ACC112 (cell line): ENCODE measurements around the gene SREBF2.

ENCODE experiments used
- H2AFZ ChIP-seq: fragments of 200-600 bp; sonication (generic); one replicate; pipeline ENCODE4 v1.6.0; 2017; ENCODE audit warnings: antibody characterized with exemption, low read length; ENCODE audit not compliant: unreplicated experiment
- H3K27ac ChIP-seq: fragments of 200-600 bp; sonication (generic); 2 replicates; pipeline ENCODE4 v1.5.1; 2014; ENCODE audit warnings: low read depth, mild to moderate bottlenecking, antibody characterized with exemption, low read length, moderate library complexity
- H3K27me3 ChIP-seq: fragments of 200-600 bp; sonication (generic); 2 replicates; pipeline ENCODE4 v1.6.1; 2014; ENCODE audit warnings: mild to moderate bottlenecking, antibody characterized with exemption, low read length, moderate library complexity, mixed read lengths; ENCODE audit not compliant: insufficient read depth
- H3K36me3 ChIP-seq: fragments of 200-600 bp; sonication (generic); 2 replicates; pipeline ENCODE4 v1.6.1; 2016; ENCODE audit warnings: mild to moderate bottlenecking, antibody characterized with exemption, low read length, moderate library complexity, mixed read lengths; ENCODE audit not compliant: insufficient read depth
- H3K4me1 ChIP-seq: fragments of 200-600 bp; sonication (generic); one replicate; pipeline ENCODE4 v1.6.1; 2016; ENCODE audit warnings: low read length, mixed read lengths; ENCODE audit not compliant: insufficient read depth, unreplicated experiment, control insufficient read depth
- H3K4me3 ChIP-seq: fragments of 200-600 bp; sonication (generic); 2 replicates; pipeline ENCODE4 v1.5.1; 2014; ENCODE audit warnings: mild to moderate bottlenecking, low read depth, low read length
- H3K79me2 ChIP-seq: fragments of 200-600 bp; sonication (generic); one replicate; pipeline ENCODE4 v1.6.0; 2016; ENCODE audit warnings: low read length; ENCODE audit not compliant: control insufficient read depth, unreplicated experiment, insufficient read depth

Gene SREBF2

GRCh38 chr22:41821471-41822316 is 11.2 kb upstream of the SREBF2 start:
- Histone ChIP-seq H3K36me3 (no peaks in the 10 kb centered on the region), H3K27ac (no peak overlapping the region), H3K79me2 (no peaks in the 10 kb centered on the region), H3K4me1 (peaks cover 18% of the 10 kb centered on the region), H2AFZ (no peak overlapping the region), H3K27me3 (no peaks in the 10 kb centered on the region), H3K4me3 (no peak overlapping the region)

DNA sequence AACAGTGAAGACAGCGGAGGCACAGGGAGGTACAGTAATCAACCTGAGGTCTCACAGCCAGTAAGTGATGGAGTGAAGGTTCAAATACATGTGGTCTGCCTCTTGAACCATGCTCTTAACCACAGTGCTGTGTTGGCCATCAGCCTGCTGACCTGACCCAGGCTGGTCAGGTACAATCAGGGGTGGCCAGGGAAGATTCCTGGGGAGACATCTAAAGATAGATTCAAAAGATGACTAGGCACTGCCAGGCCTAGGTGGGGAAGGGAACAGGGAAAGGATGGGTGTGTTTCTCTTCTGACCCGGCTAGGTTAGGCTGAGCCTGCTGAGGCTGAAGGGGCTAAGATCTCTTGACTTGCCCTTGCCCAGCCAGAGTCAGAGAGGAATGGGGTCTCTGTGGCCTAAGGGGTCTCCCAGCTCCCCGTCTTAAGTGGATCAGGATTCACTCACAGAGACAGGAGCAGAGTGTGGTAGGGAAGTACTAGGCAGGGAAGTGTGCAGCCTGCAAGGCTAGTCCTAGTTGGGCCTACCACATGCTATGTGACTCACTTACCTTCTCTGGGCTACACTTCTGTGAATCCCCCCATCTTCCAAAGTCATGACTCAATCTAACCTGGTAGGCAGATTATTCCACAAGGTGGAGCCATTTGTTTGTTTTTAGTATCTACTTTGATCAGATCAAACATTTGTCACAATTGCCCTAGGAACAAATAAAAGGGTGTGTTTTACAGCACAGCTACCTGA is 10.4 kb upstream of the SREBF2 start:
- Histone ChIP-seq H3K4me1 (peaks cover 18% of the 10 kb centered on the region), H3K4me3 (no peak overlapping the region), H3K27me3 (no peaks in the 10 kb centered on the region), H2AFZ (no peak overlapping the region), H3K79me2 (no peaks in the 10 kb centered on the region), H3K36me3 (no peaks in the 10 kb centered on the region), H3K27ac (no peak overlapping the region)

GRCh38 chr22:41823797-41824196 is 9.1 kb upstream of the SREBF2 start:
- Histone ChIP-seq H3K27ac (no peak overlapping the region), H3K79me2 (no peaks in the 10 kb centered on the region), H2AFZ (no peak overlapping the region), H3K4me1 (peaks cover 18% of the 10 kb centered on the region), H3K36me3 (no peaks in the 10 kb centered on the region), H3K27me3 (no peaks in the 10 kb centered on the region), H3K4me3 (no peak overlapping the region)

GRCh38 chr22:41825376-41825775 is 7.5 kb upstream of the SREBF2 start:
- Histone ChIP-seq H3K27me3 (no peaks in the 10 kb centered on the region), H3K4me3 (no peak overlapping the region), H3K79me2 (no peaks in the 10 kb centered on the region), H2AFZ (no peak overlapping the region), H3K4me1 (peaks cover 18% of the 10 kb centered on the region), H3K27ac (no peak overlapping the region), H3K36me3 (no peaks in the 10 kb centered on the region)

DNA sequence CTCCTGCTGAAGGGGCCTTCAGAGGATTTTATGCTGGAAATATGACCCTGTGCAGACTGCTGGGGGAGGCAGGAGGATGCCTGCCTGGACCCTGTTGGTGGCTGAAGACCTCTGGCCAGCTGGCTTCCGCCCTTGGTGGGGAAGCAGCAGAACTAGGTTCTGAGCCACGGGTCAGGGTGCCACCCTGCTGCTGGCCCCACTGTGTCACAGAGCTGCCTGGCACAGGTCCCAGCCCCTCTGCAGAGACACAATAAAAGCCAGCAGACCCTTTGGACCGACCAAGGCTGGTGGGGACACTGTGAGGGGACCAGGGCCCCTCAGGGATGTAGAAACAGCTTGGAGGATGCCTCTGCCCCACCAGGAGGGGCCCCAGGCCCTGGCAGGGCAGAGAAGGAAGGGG is 6.9 kb upstream of the SREBF2 start:
- no peak overlapping the region for H3K4me3 ChIP-seq
- no peak overlapping the region for H2AFZ ChIP-seq
- peaks cover 18% of the 10 kb centered on the region for H3K4me1 ChIP-seq
- no peaks in the 10 kb centered on the region for H3K79me2 ChIP-seq
- no peak overlapping the region for H3K27ac ChIP-seq
- no peaks in the 10 kb centered on the region for H3K36me3 ChIP-seq
- no peaks in the 10 kb centered on the region for H3K27me3 ChIP-seq

DNA sequence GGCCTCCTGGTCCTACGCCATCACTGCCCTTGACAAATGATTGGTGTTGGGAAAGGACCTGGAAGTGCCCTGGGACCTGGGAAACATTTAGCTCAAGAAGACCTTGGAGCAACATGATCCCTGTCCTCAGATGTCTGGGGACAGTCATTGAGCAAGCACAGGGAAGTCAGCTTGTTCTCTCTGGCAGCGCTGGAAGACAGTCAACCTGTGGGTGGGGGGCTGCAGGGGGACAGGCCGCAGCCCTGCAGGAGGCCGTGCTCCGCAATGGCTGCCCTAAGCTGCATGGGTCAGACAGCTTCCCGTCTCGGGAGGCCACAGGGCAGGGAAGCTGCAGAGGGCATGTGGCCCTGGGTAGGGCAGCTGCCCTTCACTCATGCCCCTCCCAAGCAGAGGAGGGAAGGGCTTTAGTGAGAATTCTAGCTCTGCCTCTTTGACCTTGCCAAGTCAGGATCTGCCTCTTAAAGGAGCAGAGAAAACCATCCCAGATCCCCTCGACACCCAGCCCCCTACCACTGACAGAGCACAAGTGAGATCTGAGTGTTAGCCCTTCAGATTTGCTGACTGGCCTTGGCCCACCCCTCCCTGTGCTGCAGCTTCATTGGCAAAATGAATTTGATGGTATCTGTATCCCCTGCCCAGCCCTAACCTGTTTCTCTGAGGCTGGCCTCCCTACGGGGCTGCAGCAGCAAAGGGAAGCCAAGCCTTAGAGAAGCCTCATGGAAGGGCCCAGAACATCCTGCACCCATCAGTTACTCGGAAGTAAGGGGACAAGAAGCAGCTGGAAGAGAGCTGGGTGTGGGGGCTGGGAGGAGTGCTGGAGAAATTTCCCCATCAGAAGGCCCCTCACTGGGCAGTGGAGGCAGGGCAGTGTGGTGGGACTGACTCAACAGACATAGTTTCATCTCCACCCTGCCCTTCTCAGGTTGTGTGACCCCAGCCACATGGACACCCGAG is 6.2 kb upstream of the SREBF2 start:
- Histone ChIP-seq H3K36me3 (no peaks in the 10 kb centered on the region), H3K27ac (no peak overlapping the region), H2AFZ (no peak overlapping the region)

GRCh38 chr22:41827671-41828070 is 5.2 kb upstream of the SREBF2 start:
- Histone ChIP-seq H3K4me1 (peaks cover 18% of the 10 kb centered on the region), H3K4me3 (no peak overlapping the region), H3K27me3 (no peaks in the 10 kb centered on the region), H3K36me3 (no peaks in the 10 kb centered on the region), H2AFZ (no peak overlapping the region), H3K79me2 (no peaks in the 10 kb centered on the region), H3K27ac (no peak overlapping the region)

More for the DNA sequence above, 6.2 kb upstream of the SREBF2 start:
- Histone ChIP-seq H3K27me3 (no peaks in the 10 kb centered on the region), H3K4me3 (no peak overlapping the region), H3K79me2 (no peaks in the 10 kb centered on the region), H3K4me1 (peaks cover 18% of the 10 kb centered on the region)

- H2AFZ ChIP-seq, result no peak overlapping the region
- no peaks in the 10 kb centered on the region for H3K27me3 ChIP-seq
- no peak overlapping the region for H3K4me3 ChIP-seq
- H3K36me3 ChIP-seq, result no peaks in the 10 kb centered on the region
- H3K79me2 ChIP-seq, result no peaks in the 10 kb centered on the region
- H3K4me1 ChIP-seq, result peaks cover 18% of the 10 kb centered on the region
- H3K27ac ChIP-seq, result no peak overlapping the region
Measured at GRCh38 chr22:41828516-41828915, 4.4 kb upstream of the SREBF2 start.

DNA sequence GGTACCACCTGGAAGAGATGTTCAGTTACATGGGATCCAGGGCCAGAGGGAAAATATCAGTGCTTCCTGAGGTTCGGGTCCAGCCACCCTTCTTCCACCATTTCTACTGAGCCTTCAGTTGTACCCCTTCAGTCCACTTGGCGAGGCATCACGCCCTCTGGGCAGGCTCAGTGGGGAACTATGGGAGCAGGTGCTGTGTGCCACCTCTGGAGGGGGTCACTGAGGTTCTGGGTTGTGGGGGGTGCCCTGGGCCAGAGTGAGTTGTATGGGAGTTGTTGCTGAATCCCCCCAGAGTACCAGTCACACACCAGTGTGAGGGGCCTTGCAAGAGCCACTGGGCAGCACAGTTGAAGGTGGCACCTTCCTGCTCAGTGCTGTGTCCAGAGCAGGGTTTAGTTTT is 2.7 kb upstream of the SREBF2 start:
- H3K27me3 ChIP-seq, result no peaks in the 10 kb centered on the region
- no peak overlapping the region for H3K4me3 ChIP-seq
- peaks cover 7% of the 10 kb centered on the region for H3K79me2 ChIP-seq
- no peak overlapping the region for H2AFZ ChIP-seq
- no peak overlapping the region for H3K27ac ChIP-seq
- H3K36me3 ChIP-seq, result no peaks in the 10 kb centered on the region
- peaks cover 11% of the 10 kb centered on the region for H3K4me1 ChIP-seq

- Histone ChIP-seq H3K27me3 (no peaks in the 10 kb centered on the region), H3K36me3 (no peaks in the 10 kb centered on the region), H2AFZ (no peak overlapping the region), H3K27ac (no peak overlapping the region), H3K4me3 (no peak overlapping the region), H3K4me1 (peaks cover 2% of the 10 kb centered on the region), H3K79me2 (peaks cover 12% of the 10 kb centered on the region)
Measured at GRCh38 chr22:41831383-41831782, 1.5 kb upstream of the SREBF2 start.
